AG09309 (cell line): ENCODE measurements around the gene ANKS1A.
A peak's percentile ranks its signal among the peaks of the same experiment; 100 is the strongest.

ENCODE experiments used
- DNase-seq: peaks from one replicate; pipeline ENCODE4 v3.0.0-alpha.2; 2010; ENCODE audit warnings: low read depth
- H3K4me3 ChIP-seq: 2 replicates; pipeline ENCODE4 v1.5.1; 2011; ENCODE audit warnings: mild to moderate bottlenecking, low read depth, low read length, moderate library complexity; ENCODE audit not compliant: control insufficient read depth
- TF ChIP-seq, protein P1 (sequence below): IDR thresholded peaks from 2 replicates; pipeline ENCODE4 v1.5.1; 2011; ENCODE audit warnings: mild to moderate bottlenecking, low read depth, low read length, inconsistent platforms; ENCODE audit not compliant: insufficient read depth, control insufficient read depth; ENCODE audit errors: missing control alignments

Gene ANKS1A

DNA sequence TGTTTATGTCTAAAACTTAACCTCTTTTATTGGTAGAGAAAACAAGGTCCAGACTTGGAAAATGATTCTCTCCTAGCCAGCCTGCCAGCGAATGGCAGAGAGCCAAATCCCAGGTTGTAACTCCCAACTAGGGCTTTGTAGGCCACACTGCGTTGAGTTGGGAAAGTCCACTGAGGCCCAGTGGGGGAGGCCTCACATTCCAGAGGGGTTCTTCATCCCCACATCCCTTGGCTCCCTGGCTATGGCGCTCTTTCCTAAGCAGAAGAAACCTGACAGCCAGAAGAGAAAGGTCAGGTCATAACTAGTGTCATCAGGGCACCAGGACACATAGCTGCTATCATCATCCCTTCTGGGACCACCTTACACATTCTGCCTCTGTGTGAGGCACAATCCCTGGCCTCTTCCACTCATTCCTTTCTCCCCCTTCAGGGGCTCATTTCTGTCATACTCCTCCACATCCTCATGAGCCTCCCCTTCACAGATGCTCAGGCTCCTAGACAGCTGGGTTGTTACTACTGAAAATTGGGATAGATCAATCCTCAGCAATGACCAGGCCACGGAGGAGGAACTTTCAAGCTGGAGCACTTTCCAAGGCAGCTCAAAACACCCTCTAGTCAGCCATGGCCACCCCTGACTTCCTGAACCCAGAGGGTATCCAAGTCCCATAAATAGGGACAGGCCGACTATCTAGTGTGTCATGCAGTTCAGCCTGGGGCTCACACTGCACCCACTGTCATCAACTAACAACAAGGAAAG lies 203.5 kb downstream of the ANKS1A start:
- DNase-seq, result peak; percentile 82
- no peak overlapping the region for H3K4me3 ChIP-seq
- TF ChIP-seq, protein P1, sequence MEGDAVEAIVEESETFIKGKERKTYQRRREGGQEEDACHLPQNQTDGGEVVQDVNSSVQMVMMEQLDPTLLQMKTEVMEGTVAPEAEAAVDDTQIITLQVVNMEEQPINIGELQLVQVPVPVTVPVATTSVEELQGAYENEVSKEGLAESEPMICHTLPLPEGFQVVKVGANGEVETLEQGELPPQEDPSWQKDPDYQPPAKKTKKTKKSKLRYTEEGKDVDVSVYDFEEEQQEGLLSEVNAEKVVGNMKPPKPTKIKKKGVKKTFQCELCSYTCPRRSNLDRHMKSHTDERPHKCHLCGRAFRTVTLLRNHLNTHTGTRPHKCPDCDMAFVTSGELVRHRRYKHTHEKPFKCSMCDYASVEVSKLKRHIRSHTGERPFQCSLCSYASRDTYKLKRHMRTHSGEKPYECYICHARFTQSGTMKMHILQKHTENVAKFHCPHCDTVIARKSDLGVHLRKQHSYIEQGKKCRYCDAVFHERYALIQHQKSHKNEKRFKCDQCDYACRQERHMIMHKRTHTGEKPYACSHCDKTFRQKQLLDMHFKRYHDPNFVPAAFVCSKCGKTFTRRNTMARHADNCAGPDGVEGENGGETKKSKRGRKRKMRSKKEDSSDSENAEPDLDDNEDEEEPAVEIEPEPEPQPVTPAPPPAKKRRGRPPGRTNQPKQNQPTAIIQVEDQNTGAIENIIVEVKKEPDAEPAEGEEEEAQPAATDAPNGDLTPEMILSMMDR, result no peak

DNA sequence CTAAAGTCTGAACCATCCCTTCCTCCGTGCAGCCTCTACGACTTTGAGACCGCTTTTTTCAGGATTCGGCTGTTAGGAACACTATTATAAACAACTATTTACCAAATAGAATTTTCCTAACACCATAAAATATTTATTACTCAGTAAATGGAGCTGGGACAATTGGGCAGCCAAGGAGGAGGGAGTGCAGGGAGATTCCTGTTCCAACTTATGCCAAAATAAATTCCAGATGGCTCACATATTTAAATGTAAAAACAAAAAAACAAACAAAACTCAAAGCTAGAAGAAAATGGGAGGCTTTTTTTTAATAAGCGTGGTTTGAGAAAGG lies 204.0 kb downstream of the ANKS1A start:
- DNase-seq, result no peak

DNA sequence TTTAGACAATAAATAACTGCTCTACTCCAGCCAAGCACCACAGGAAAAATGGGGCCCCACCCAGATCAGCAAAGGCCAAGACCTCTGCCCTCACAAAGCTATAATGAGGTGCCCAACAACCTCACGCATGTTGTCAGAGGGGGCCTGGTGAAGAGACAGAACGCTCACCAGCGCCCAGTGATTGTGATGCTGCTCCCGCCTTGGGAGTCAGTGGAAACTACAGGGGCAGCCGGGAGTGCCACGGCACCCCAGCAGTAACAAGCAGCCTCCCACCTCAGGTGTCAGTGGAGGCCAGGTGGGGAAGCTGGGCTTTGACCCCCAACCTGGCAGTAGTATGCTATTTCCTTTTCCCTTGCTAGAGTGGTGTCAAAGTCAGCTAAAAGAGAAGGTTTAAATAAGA lies 204.7 kb downstream of the ANKS1A start:
- no peak for DNase-seq
- no peak overlapping the region for H3K4me3 ChIP-seq
- TF ChIP-seq, protein P1, result no peak

More for the DNA sequence above, 204.0 kb downstream of the ANKS1A start:
- no peak overlapping the region for H3K4me3 ChIP-seq
- TF ChIP-seq, protein P1, result no peak

DNA sequence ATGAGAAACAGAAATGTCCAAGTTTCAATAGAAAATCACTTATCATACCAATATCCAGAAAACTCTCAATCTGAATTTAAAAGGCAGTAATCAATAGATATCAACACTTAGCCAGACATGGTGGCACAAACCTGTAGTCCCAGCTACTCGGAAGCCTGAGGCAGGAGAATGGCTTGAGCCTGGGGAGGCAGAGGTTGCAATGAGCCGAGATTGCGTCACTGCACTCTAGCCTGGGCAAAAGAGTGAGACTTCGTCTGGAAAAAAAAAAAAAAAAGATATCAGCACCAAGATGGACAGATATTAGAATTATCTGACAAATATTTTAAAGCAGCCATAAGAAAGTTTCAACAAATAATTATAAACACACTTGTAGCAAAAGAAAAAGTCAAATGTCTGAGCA lies 205.1 kb downstream of the ANKS1A start:
- TF ChIP-seq, protein P1, result no peak
- no peak for DNase-seq

DNA sequence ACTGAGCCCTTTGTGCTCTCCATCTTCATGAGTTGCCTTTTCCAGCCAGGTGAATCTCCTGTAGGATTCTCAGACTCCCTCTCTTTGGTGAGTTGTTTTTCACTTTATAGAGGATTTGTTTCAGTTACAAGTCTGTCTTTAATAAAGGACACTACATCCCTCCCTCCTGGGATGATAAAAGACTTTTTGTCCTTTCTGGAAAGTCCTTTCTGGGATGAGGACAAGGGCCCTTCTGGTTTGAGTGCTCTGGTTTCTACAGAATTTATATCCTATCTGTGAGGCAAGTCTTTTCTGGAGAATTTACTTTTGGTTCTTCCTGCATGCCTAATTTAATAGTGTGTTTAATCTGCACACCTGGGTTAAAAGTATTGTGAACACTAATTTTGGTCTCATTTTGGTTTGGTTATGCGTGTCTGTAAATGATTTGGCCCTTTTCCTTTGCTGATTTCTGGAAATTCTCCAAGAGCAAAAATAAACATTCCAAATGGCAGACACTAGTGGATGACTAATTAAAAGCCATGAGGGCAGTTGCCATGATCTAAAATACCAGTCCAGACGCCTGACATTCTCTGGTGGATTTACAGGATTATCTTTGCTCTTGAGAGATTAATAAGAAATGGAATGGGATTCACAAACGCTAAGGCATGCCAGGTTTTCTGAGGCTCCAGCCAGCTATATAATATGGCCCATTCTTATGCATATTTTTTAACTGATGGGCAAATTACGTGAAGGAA lies 207.2 kb downstream of the ANKS1A start:
- DNase-seq, result peak; percentile 58
- H3K4me3 ChIP-seq, result no peak overlapping the region
- TF ChIP-seq, protein P1, result no peak

More for the DNA sequence above, 205.1 kb downstream of the ANKS1A start:
- H3K4me3 ChIP-seq, result no peak overlapping the region

DNA sequence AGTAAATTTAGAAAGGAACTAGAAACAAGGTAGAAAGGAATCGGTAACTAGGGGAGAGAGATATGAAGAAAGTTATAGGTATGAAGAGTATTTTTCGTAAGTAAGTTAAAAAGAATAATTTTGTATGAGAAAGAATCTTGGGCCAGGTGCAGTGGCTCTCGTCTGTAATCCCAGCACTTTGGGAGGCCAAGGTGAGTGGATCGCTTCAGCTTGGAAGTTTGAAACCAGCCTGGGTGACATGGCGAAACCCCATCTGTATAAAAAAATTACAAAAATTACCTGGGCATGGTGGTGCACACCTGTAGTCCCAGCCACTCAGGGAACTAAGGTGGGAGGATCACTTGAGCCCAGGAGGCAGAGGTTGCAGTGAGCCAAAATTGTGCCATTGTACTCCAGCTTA lies 210.1 kb downstream of the ANKS1A start:
- no peak for DNase-seq
- TF ChIP-seq, protein P1, result no peak
- H3K4me3 ChIP-seq, result no peak overlapping the region
